Bronchial epithelial cell (primary cell): ENCODE data around the gene WDSUB1. TPM values are rescaled to one million over a fixed set of nuclear protein-coding genes. Genes with fewer than 3 reads are reported as not detected.

Experiments
- DNase-seq: peaks from one replicate; pipeline ENCODE4 v3.0.0-alpha.2; 2010; ENCODE audit warnings: low read depth
- FAIRE-seq: peaks from 2 replicates; lab custom pipeline; 2011; peaks lifted over from hg19 to GRCh38; lab: Jason Lieb, UNC
- H3K27me3 ChIP-seq: 2 replicates; pipeline ENCODE4 v1.5.1; 2011; ENCODE audit warnings: low read length; ENCODE audit not compliant: control insufficient read depth, insufficient read depth
- H3K36me3 ChIP-seq: 2 replicates; pipeline ENCODE4 v1.5.1; 2011; ENCODE audit warnings: low read length; ENCODE audit not compliant: control insufficient read depth, insufficient read depth
- H3K4me3 ChIP-seq: 2 replicates; pipeline ENCODE4 v1.5.1; 2011; ENCODE audit warnings: mild to moderate bottlenecking, low read depth, low read length, control low read depth
- total RNA-seq: library from RNA; depleted of rRNA; stranded (reverse); fragments of >200 nt; gene quantifications from 2 replicates; pipeline ENCODE4 v1.2.1, GENCODE V29; 2014
- TF ChIP-seq, protein P1 (sequence below): IDR thresholded peaks from 2 replicates; pipeline ENCODE4 v1.5.1; 2011; ENCODE audit warnings: mild to moderate bottlenecking, moderate library complexity, low read length, control low read depth, inconsistent platforms; ENCODE audit not compliant: insufficient read depth, severe bottlenecking

The WDSUB1 gene
- total RNA-seq, 1 donor from 2014 or later, result 16.1 TPM

DNA sequence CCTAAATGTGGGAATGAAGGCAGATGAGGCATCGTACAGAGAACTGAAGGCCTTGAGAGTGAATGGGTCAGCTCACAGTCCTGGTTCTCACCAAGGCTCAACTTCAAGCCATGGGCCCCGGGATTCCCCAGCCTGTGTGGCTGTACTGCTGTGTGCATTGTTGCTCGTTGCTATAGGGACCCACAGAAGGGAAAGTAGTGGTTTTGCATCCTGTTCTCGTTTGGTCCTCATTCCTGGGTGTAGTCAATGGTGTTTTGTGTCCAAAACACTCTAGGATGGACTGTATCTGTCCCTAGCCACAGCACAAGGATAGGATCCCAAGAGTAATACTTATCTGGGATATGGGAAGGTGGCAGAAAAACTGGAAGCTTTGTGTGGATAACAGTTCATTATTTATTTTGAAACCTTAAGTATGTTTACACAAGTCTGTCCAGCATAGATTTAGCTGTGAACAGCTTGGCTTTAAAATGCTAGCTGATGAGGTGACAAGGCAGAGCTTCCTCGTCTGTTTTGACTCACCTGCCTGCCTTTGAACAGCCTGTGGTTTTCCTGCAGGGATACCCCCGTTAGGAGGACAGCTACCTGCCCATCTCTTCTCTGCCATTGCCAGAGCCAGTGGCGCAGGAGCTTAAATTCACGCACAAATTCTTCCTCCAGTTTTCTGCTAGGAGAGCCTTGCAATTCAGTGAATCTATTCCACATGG is 85.0 kb downstream of the WDSUB1 start:
- peaks cover 34% of the 10 kb centered on the region for H3K36me3 ChIP-seq
- TF ChIP-seq, protein P1, sequence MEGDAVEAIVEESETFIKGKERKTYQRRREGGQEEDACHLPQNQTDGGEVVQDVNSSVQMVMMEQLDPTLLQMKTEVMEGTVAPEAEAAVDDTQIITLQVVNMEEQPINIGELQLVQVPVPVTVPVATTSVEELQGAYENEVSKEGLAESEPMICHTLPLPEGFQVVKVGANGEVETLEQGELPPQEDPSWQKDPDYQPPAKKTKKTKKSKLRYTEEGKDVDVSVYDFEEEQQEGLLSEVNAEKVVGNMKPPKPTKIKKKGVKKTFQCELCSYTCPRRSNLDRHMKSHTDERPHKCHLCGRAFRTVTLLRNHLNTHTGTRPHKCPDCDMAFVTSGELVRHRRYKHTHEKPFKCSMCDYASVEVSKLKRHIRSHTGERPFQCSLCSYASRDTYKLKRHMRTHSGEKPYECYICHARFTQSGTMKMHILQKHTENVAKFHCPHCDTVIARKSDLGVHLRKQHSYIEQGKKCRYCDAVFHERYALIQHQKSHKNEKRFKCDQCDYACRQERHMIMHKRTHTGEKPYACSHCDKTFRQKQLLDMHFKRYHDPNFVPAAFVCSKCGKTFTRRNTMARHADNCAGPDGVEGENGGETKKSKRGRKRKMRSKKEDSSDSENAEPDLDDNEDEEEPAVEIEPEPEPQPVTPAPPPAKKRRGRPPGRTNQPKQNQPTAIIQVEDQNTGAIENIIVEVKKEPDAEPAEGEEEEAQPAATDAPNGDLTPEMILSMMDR, result no peak
- no peak for DNase-seq
- no peaks in the 10 kb centered on the region for H3K27me3 ChIP-seq
- no peak for FAIRE-seq
- H3K4me3 ChIP-seq, result no peak overlapping the region

DNA sequence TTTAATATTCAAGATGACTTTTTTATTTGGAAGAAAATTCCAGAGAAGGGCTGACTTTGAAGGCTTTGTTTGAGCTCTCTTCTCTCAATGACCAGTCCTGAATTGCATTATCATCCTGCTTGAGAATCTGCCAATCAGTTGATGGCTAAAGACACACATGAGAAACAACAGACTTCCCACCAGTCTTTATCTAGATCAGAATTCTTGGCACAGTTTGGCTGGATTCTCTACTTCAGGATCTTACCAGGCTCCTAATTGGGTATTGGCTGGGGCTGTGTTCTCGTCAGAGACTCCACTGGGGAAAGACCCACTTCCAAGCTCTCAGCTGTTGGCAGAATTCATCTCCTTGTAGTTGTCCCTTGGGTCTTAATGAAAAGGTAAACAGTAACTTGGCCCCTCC is 86.0 kb downstream of the WDSUB1 start:
- H3K4me3 ChIP-seq, result no peak overlapping the region
- H3K27me3 ChIP-seq, result no peaks in the 10 kb centered on the region
- peaks cover 36% of the 10 kb centered on the region for H3K36me3 ChIP-seq
- DNase-seq (no peak), FAIRE-seq (no peak)
- TF ChIP-seq, protein P1, result no peak

DNA sequence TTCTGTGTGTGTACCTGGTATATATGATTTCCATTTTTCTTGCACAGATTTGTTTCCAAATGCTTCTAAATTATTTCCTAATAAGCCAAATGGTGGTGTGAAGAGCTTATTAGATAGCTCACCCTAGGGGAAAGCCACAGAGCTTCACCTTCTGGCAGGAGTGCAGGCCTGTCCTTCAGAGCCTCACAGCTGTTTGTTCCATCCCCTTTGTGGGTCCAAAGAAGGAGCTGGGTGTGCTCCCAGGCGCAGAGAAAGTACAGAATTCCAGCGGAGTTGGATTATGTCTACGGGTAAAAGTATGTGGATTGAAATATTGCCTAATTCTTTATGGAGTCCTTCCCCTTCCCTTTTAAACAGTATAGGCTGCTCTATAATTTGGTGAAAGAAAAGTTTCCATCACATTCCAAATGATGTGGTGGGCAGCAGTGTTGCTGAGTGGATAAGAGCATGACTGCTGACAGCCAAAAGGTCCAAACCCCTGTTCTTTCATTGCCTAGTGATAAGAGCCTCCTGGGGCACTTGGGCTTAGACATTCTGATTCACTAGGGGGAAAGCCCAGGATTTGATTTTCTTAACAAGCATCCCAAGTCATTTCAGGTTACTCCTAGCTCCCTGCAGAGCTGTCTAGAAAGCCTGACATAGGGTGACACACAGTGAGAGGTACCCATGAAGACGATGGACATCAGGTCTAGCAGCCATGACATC is 86.6 kb downstream of the WDSUB1 start:
- FAIRE-seq (no peak), DNase-seq (no peak)
- no peak overlapping the region for H3K4me3 ChIP-seq
- TF ChIP-seq, protein P1, result no peak
- H3K27me3 ChIP-seq, result no peaks in the 10 kb centered on the region
- H3K36me3 ChIP-seq, result peaks cover 33% of the 10 kb centered on the region

DNA sequence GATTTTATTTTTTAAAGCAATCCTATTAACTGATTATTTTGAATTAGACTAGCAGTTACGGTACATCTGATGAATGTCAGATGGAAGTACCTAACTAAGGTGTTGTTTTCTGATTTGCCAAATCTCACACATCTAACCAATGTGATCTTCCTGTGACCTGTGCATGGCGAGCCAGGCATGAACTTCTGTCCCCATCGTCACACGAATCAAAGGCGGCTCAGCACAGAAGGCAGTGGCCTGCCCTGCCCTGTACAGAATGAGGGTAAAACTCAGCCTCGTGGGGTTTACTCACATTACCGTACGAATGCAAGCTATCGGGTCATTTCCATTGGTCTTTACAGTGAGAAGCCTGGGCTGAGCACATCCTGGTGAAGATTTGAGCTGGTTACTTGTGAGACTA is 87.3 kb downstream of the WDSUB1 start:
- DNase-seq, result no peak
- H3K27me3 ChIP-seq, result no peaks in the 10 kb centered on the region
- H3K4me3 ChIP-seq, result no peak overlapping the region
- peaks cover 33% of the 10 kb centered on the region for H3K36me3 ChIP-seq
- TF ChIP-seq, protein P1, result no peak
- no peak for FAIRE-seq

DNA sequence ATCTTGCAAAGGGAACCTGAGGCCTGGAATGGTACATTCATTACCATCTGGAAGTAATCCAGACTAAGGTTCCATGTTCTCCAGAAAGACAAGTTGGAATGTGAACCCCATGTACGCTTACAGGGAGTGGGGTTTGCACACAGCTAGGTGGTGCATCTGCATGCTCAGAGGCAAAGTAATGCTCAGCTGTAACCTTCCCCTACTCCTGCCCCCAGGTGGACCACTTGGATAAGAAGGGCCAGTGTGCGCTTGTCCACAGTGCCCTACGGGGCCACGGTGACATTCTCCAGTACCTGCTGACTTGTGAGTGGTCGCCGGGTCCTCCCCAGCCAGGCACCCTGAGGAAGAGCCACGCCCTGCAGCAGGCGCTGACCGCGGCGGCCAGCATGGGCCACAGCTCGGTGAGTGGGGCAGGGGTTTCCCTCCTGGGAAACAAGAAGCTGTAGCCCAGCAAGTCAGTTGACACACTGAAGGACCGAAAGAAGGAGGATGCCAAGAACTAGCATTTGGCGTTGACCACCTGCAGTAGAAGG is 90.0 kb downstream of the WDSUB1 start:
- TF ChIP-seq, protein P1, result no peak
- DNase-seq, result no peak
- peaks cover 33% of the 10 kb centered on the region for H3K36me3 ChIP-seq
- no peaks in the 10 kb centered on the region for H3K27me3 ChIP-seq
- no peak for FAIRE-seq
- no peak overlapping the region for H3K4me3 ChIP-seq
